HEK293 (cell line): ENCODE data around the gene RPS4Y2.

Source experiments
- CTCF ChIA-PET: fragments of 350-600 bp; formaldehyde crosslinking; extraction: SDS; loops from one replicate; lab custom pipeline; 2021; ENCODE audit warnings: antibody characterized with exemption; lab: Yijun Ruan, JAX
- POLR2A ChIA-PET: fragments of 300-600 bp; formaldehyde crosslinking; extraction: SDS; loops from one replicate; lab custom pipeline; 2020; ENCODE audit warnings: antibody characterized with exemption, inconsistent platforms; lab: Yijun Ruan, JAX
- H3K27ac ChIP-seq: fragments of 200-500 bp; sonication (Bioruptor generic); 2 replicates; pipeline ENCODE4 v1.5.1; 2014; ENCODE audit warnings: low read depth, low read length, control low read depth, inconsistent platforms; ENCODE audit errors: extremely low read depth
- H3K36me3 ChIP-seq, 2 experiments: fragments of 200-500 bp in 1 of 2; sonication (Bioruptor generic) in 1 of 2; 1 replicate in 1 of 2; 2 replicates in 1 of 2; pipeline ENCODE4 v1.5.1; 2014 to 2017; ENCODE audit warnings: inconsistent platforms in 2 of 2, low read length in 2 of 2; ENCODE audit not compliant: control insufficient read depth in 2 of 2, insufficient read depth in 1 of 2
- H3K4me1 ChIP-seq: fragments of 200-500 bp; sonication (Bioruptor generic); 2 replicates; pipeline ENCODE4 v1.5.1; 2014; ENCODE audit warnings: mild to moderate bottlenecking, low read length, inconsistent platforms; ENCODE audit not compliant: control insufficient read depth, insufficient read depth
- H3K4me3 ChIP-seq: 2 replicates; pipeline ENCODE4 v1.5.1; 2011; ENCODE audit warnings: low read depth, mild to moderate bottlenecking, control low read depth, low read length, moderate library complexity
- H3K9me3 ChIP-seq: fragments of 200-500 bp; sonication (Bioruptor generic); 2 replicates; pipeline ENCODE4 v1.5.1; 2014; ENCODE audit warnings: low read depth, low read length, inconsistent platforms; ENCODE audit not compliant: control insufficient read depth, insufficient read depth
- BCL11B ChIP-seq: fragments of 450-650 bp; formaldehyde crosslinking; IDR thresholded peaks from 2 replicates; pipeline ENCODE4 v1.5.1; 2016; ENCODE audit warnings: low read depth, missing biosample characterization, missing genetic modification characterization
- EGR2 ChIP-seq: fragments of 450-650 bp; formaldehyde crosslinking; IDR thresholded peaks from 2 replicates; pipeline ENCODE4 v1.5.1; 2016; ENCODE audit warnings: low read depth, missing biosample characterization, missing genetic modification characterization
- ELK4 ChIP-seq: IDR thresholded peaks from 2 replicates; pipeline ENCODE4 v1.6.1; 2011; ENCODE audit warnings: mild to moderate bottlenecking, low read depth, low read length, borderline replicate concordance
- FEZF1 ChIP-seq: fragments of 450-650 bp; formaldehyde crosslinking; IDR thresholded peaks from 2 replicates; pipeline ENCODE4 v1.5.1; 2016; ENCODE audit warnings: missing biosample characterization, missing genetic modification characterization
- GLI4 ChIP-seq: fragments of 450-650 bp; formaldehyde crosslinking; IDR thresholded peaks from 2 replicates; pipeline ENCODE4 v1.5.1; 2016; ENCODE audit warnings: missing biosample characterization, missing genetic modification characterization
- KLF16 ChIP-seq: fragments of 450-650 bp; formaldehyde crosslinking; IDR thresholded peaks from 2 replicates; pipeline ENCODE4 v1.5.1; 2017; ENCODE audit warnings: missing biosample characterization, missing genetic modification characterization
- OVOL3 ChIP-seq: fragments of 450-650 bp; formaldehyde crosslinking; IDR thresholded peaks from 2 replicates; pipeline ENCODE4 v1.5.1; 2016; ENCODE audit warnings: missing biosample characterization, missing genetic modification characterization
- PRDM6 ChIP-seq: fragments of 450-650 bp; formaldehyde crosslinking; IDR thresholded peaks from 2 replicates; pipeline ENCODE4 v1.5.1; 2017; ENCODE audit warnings: missing biosample characterization, missing genetic modification characterization
- YY1 ChIP-seq: fragments of 450-650 bp; formaldehyde crosslinking; IDR thresholded peaks from 2 replicates; pipeline ENCODE4 v1.5.1; 2018; ENCODE audit warnings: missing biosample characterization, missing genetic modification characterization
- YY2 ChIP-seq: fragments of 450-650 bp; formaldehyde crosslinking; IDR thresholded peaks from 2 replicates; pipeline ENCODE4 v1.5.1; 2016; ENCODE audit warnings: missing biosample characterization, missing genetic modification characterization
- ZBTB20 ChIP-seq: fragments of 450-650 bp; formaldehyde crosslinking; IDR thresholded peaks from 2 replicates; pipeline ENCODE4 v1.5.1; 2016; ENCODE audit warnings: missing biosample characterization, missing genetic modification characterization
- ZBTB48 ChIP-seq: fragments of 450-650 bp; formaldehyde crosslinking; IDR thresholded peaks from 2 replicates; pipeline ENCODE4 v1.5.1; 2016; ENCODE audit warnings: missing biosample characterization, missing genetic modification characterization
- ZNF10 ChIP-seq: fragments of 450-650 bp; formaldehyde crosslinking; IDR thresholded peaks from 2 replicates; pipeline ENCODE4 v1.5.1; 2017; ENCODE audit warnings: missing biosample characterization, missing genetic modification characterization
- ZNF175 ChIP-seq: fragments of 450-650 bp; formaldehyde crosslinking; IDR thresholded peaks from 2 replicates; pipeline ENCODE4 v1.5.1; 2016; ENCODE audit warnings: missing biosample characterization, missing genetic modification characterization
- ZNF2 ChIP-seq: fragments of 450-650 bp; formaldehyde crosslinking; IDR thresholded peaks from 2 replicates; pipeline ENCODE4 v1.5.1; 2016; ENCODE audit warnings: missing biosample characterization, missing genetic modification characterization
- ZNF239 ChIP-seq: fragments of 450-650 bp; formaldehyde crosslinking; IDR thresholded peaks from 2 replicates; pipeline ENCODE4 v1.5.1; 2016; ENCODE audit warnings: missing biosample characterization, missing genetic modification characterization
- ZNF311 ChIP-seq: fragments of 450-650 bp; formaldehyde crosslinking; IDR thresholded peaks from 2 replicates; pipeline ENCODE4 v1.5.1; 2017; ENCODE audit warnings: missing biosample characterization, missing genetic modification characterization, borderline replicate concordance
- ZNF324 ChIP-seq: fragments of 450-650 bp; formaldehyde crosslinking; IDR thresholded peaks from 2 replicates; pipeline ENCODE4 v1.5.1; 2016; ENCODE audit warnings: missing biosample characterization, missing genetic modification characterization
- ZNF488 ChIP-seq: fragments of 450-650 bp; formaldehyde crosslinking; IDR thresholded peaks from 2 replicates; pipeline ENCODE4 v1.5.1; 2016; ENCODE audit warnings: missing biosample characterization, missing genetic modification characterization
- ZNF548 ChIP-seq: fragments of 450-650 bp; formaldehyde crosslinking; IDR thresholded peaks from 2 replicates; pipeline ENCODE4 v1.5.1; 2016; ENCODE audit warnings: missing biosample characterization, missing genetic modification characterization
- ZNF561 ChIP-seq: fragments of 450-650 bp; IDR thresholded peaks from 2 replicates; pipeline ENCODE4 v1.5.1; 2018; ENCODE audit warnings: missing biosample characterization, missing genetic modification characterization, borderline replicate concordance
- ZNF571 ChIP-seq: fragments of 450-650 bp; formaldehyde crosslinking; IDR thresholded peaks from 2 replicates; pipeline ENCODE4 v1.5.0; 2017; ENCODE audit warnings: missing biosample characterization, missing genetic modification characterization
- ZNF626 ChIP-seq: fragments of 450-650 bp; sonication (Bioruptor Pico); formaldehyde crosslinking; IDR thresholded peaks from 2 replicates; pipeline ENCODE4 v1.5.1; 2018; ENCODE audit warnings: missing biosample characterization, missing genetic modification characterization, inconsistent platforms
- ZNF629 ChIP-seq: fragments of 450-650 bp; formaldehyde crosslinking; IDR thresholded peaks from 2 replicates; pipeline ENCODE4 v1.5.1; 2017; ENCODE audit warnings: missing biosample characterization, missing genetic modification characterization
- ZNF658 ChIP-seq: fragments of 450-650 bp; formaldehyde crosslinking; IDR thresholded peaks from 2 replicates; pipeline ENCODE4; 2016; ENCODE audit warnings: missing biosample characterization, missing genetic modification characterization
- ZNF660 ChIP-seq: fragments of 450-650 bp; IDR thresholded peaks from 2 replicates; pipeline ENCODE4 v1.5.1; 2018; ENCODE audit warnings: missing biosample characterization, mild to moderate bottlenecking, missing genetic modification characterization
- ZNF692 ChIP-seq: fragments of 450-650 bp; formaldehyde crosslinking; IDR thresholded peaks from 2 replicates; pipeline ENCODE4 v1.5.1; 2016; ENCODE audit warnings: missing biosample characterization, missing genetic modification characterization
- ZNF777 ChIP-seq: fragments of 450-650 bp; formaldehyde crosslinking; IDR thresholded peaks from 2 replicates; pipeline ENCODE4 v1.5.1; 2017; ENCODE audit warnings: missing biosample characterization, missing genetic modification characterization, borderline replicate concordance
- ZNF830 ChIP-seq: fragments of 450-650 bp; IDR thresholded peaks from 2 replicates; pipeline ENCODE4 v1.5.0; 2018; ENCODE audit warnings: missing biosample characterization, missing genetic modification characterization, low read depth, mild to moderate bottlenecking, moderate library complexity
- ZSCAN5A ChIP-seq: fragments of 450-650 bp; formaldehyde crosslinking; IDR thresholded peaks from 2 replicates; pipeline ENCODE4 v1.5.1; 2016; ENCODE audit warnings: missing biosample characterization, missing genetic modification characterization

The RPS4Y2 gene

GRCh38 chrY:20780104-20780654, 24.3 kb downstream of the RPS4Y2 start:
- ChIA-PET POLR2A (no interaction called here), CTCF (no interaction called here)
- no peak for TF ChIP-seq YY2 (tag by site-specific recombination)
- TF ChIP-seq ZNF777 (tag by site-specific recombination) = no peak
- TF ChIP-seq ZSCAN5A (tag by site-specific recombination) = no peak
- TF ChIP-seq ZBTB20 (tag by site-specific recombination) = no peak
- TF ChIP-seq ZNF629 = no peak
- TF ChIP-seq ZNF660 (tag by site-specific recombination) = no peak
- no peak for TF ChIP-seq GLI4 (tag by site-specific recombination)
- no peak for TF ChIP-seq YY1 (tag by site-specific recombination)
- no peak for TF ChIP-seq PRDM6 (tag by site-specific recombination)
- no peak for TF ChIP-seq ZNF658 (tag by site-specific recombination)
- no peak for TF ChIP-seq ZNF692
- TF ChIP-seq ZNF830 (tag by site-specific recombination) = no peak
- no peak for TF ChIP-seq OVOL3 (tag by site-specific recombination)
- TF ChIP-seq ZNF561 = no peak
- TF ChIP-seq KLF16 (tag by site-specific recombination) = no peak
- no peak for TF ChIP-seq ZNF175
- TF ChIP-seq ZNF2 (tag by site-specific recombination) = no peak
- TF ChIP-seq EGR2 (tag by site-specific recombination) = no peak
- no peak for TF ChIP-seq ZNF571 (tag by site-specific recombination)
- H3K27ac ChIP-seq = no peak overlapping the region
- no peaks in the 10 kb centered on the region for H3K4me1 ChIP-seq
- no peak overlapping the region for H3K4me3 ChIP-seq
- H3K9me3 ChIP-seq = no peaks in the 10 kb centered on the region
- no peaks in the 10 kb centered on the region for H3K36me3 ChIP-seq

- no peaks in the 10 kb centered on the region for H3K36me3 ChIP-seq
- POLR2A ChIA-PET = no interaction called here
- H3K4me1 ChIP-seq = no peaks in the 10 kb centered on the region
- H3K9me3 ChIP-seq = no peaks in the 10 kb centered on the region
- CTCF ChIA-PET = no interaction called here
- H3K27ac ChIP-seq = no peak overlapping the region
- H3K4me3 ChIP-seq = no peak overlapping the region
- TF ChIP-seq ZNF10 (no peak), PRDM6 (tag by site-specific recombination) (no peak), ZNF626 (tag by site-specific recombination) (no peak), FEZF1 (no peak), ZNF488 (tag by site-specific recombination) (no peak), ELK4 (no peak), ZNF239 (tag by site-specific recombination) (no peak), ZNF175 (no peak), ZNF324 (tag by site-specific recombination) (no peak), ZBTB48 (tag by site-specific recombination) (no peak), ZNF658 (tag by site-specific recombination) (no peak), ZNF548 (no peak), BCL11B (no peak), ZNF311 (tag by site-specific recombination) (no peak)
Measured at GRCh38 chrY:20780776-20781175, 24.9 kb downstream of the RPS4Y2 start.
